HG03521 (cell line): ENCODE results near the gene FNDC10.

Source experiments
- ATAC-seq: cut with Tn5 transposase; IDR thresholded peaks from one replicate; pipeline ENCODE4 v1.9.1; 2021; ENCODE audit warnings: mild to moderate bottlenecking, moderate library complexity; ENCODE audit not compliant: unreplicated experiment

The FNDC10 gene

GRCh38 chr1:1627829-1628753 lies 28.2 kb upstream of the FNDC10 start:
- ATAC-seq = no peak

GRCh38 chr1:1627261-1627828 lies 27.4 kb upstream of the FNDC10 start:
- ATAC-seq = no peak

GRCh38 chr1:1626207-1627141 lies 26.5 kb upstream of the FNDC10 start:
- no peak for ATAC-seq

DNA sequence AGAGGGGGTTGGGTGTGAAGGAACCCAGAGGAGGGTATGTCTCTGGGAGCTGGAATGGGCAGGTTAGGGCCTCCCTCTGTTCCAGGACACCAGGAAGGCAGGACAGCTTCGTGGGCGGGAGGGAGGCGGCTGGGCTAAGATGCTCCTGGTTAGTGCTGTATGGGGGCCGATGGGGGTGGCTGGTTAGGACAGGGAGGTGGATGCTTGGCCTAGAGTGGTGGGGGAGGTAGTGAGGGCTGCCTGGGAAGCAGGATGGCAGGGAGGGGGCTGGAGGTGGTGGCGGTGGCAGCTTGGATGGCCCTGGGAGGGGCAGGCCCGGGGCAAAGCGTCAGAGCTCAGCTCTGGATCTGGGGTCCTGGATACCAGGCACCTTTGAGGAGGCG lies 25.9 kb upstream of the FNDC10 start:
- ATAC-seq = no peak

GRCh38 chr1:1625404-1625775 lies 25.5 kb upstream of the FNDC10 start:
- no peak for ATAC-seq

GRCh38 chr1:1624443-1625403 lies 24.8 kb upstream of the FNDC10 start:
- no peak for ATAC-seq

DNA sequence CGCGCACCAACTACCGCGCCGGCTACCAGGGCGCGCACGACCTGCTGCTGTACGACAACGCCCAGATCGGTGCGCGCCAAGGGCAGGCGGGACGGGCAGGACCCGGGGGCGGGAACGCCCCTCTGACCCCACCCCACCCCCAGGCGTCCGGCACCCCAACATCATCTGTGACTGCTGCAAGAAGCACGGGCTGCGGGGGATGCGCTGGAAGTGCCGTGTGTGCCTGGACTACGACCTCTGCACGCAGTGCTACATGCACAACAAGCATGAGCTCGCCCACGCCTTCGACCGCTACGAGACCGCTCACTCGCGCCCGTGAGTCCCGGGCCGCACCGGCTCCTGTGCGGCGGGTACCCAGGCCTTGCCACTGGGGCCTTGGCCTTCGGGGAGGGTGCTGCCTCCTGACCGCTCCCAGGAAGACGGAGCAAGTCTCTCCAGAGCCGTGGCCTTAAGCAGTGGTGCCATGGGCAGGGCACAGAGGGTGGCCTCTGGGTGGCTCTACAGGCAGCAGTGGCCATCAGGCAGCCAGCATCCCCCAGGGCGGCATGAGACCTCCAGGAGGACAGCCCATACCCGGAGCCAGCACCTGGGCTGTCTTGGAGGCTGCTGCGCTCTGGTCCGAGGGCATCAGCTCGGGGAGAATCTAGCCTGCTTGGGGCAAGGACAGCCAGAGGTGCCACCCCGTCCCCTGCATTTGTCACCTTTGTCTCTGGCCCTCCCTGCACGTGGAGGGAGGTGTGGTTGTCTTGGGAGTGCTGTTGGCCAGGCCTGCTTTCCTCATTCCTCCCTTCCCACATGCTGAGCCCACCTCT lies 23.9 kb upstream of the FNDC10 start:
- ATAC-seq = no peak

- ATAC-seq = no peak
Observed at GRCh38 chr1:1623181-1623630, 23.3 kb upstream of the FNDC10 start.

GRCh38 chr1:1622788-1623094 lies 22.8 kb upstream of the FNDC10 start:
- no peak for ATAC-seq

DNA sequence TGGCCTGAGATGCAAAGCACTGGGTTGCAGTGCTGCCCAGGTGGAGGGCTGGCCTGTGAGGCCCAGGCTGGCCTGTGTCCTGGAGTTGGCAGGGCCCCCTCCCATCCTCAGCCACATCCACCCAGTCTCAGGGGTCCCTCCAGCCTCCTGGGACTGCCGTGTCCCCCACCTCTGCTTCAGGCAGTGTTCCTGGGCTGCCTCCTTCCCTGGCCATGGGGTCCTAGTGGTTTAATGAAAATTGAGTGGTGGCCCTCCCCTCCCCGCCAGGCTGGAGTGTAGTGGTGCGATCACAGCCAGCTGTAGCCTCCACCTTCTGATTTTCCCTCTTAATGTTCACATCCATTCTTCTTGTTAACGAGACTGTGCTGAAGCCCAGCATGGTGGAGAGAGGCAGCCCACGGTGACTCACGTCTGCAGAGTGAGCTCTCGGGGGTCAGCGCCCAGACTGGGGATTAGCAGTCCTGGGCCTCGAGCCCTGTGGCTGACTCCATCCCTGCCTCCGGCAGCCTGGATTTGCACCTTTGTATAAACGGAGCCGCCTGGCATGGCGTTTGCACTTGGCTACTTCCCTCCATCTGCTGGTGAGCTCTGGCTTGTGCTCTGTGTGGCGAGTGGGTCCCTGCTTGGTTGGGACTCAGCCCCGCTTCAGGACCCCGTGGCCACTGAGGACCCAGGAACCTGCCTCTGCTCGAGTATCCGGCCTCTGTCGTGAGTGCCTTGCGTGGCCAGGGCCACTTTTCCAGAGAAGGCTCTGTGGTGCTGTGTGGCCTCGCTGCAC lies 22.3 kb upstream of the FNDC10 start:
- ATAC-seq = no peak

- ATAC-seq = no peak
Observed at GRCh38 chr1:1621173-1622009, 21.5 kb upstream of the FNDC10 start.

- no peak for ATAC-seq
Observed at GRCh38 chr1:1620433-1621139, 20.7 kb upstream of the FNDC10 start.

DNA sequence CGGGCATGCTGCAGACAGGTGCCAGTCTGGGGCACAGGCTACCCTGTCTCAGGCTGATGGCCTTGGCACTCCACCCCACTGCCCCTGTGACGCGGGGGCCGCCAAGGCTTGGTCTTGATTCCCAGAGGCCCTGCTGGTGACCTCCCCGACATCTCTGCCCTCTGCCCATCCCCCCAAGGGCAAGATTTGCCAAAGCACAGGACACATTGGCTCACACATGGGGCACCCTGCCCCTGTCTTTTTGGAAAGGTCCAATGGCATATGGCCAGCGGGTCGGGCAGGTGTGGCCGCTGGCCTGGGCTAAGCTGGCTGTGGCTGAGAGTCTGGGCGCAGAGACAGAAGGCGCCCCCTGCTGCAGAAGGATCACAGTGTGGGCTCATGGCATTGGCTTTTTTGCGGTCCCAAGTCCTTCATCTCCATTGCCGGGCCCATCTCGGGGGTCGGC lies 20.0 kb upstream of the FNDC10 start:
- no peak for ATAC-seq

DNA sequence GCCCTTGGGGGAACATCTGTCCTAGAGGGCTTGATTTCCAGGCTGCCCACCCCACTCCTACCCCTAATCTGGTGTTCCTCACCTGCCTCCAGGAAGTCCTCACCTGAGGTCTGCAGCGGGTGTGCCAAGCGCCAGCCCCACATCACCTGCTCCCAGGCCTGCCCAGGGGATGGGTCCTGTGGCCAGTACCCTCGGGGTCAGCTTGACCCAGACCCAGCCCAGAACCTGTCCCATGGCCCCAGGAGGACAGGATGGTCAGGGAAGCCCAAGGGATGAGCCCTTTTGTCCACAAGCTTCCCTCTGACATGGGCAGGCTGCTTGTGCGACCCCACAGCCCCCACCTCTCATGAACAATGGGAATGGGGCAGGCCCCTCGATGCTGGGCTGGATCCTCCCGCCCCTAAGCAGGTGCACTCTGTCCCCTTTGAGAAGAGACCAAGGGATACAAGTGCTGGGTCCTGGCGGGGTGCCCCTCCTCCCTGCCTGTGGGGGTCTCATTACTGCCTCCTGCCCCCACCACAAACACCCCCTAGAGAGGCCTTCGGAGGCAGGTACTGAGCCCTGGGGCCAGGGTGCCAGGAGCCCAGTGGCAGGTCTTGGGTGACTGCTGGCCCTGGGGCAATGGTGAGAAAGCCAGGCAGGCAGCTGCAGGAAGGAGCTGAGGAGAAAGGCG lies 18.6 kb upstream of the FNDC10 start:
- no peak for ATAC-seq

- ATAC-seq = no peak
Observed at GRCh38 chr1:1617925-1618324, 18.0 kb upstream of the FNDC10 start.

DNA sequence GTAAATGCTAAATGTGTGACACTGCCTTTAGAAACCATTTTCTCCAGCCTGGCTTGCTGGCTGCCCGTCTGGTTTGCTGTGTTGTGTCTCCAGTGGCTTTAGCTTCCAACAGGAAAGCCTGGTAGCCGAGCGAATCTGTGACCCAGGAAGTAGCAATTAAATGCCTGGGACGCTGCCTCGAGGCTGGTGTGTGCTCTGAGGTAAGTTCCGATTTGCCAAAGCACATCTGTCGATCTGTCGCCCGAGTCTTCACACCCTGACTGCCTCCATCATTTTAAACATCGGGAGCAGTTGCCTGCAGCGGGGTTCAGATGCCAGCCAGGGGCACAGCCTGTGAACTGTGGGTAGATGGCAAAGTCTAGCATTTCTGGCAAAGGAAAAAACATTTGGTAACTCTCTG lies 17.6 kb upstream of the FNDC10 start:
- no peak for ATAC-seq

DNA sequence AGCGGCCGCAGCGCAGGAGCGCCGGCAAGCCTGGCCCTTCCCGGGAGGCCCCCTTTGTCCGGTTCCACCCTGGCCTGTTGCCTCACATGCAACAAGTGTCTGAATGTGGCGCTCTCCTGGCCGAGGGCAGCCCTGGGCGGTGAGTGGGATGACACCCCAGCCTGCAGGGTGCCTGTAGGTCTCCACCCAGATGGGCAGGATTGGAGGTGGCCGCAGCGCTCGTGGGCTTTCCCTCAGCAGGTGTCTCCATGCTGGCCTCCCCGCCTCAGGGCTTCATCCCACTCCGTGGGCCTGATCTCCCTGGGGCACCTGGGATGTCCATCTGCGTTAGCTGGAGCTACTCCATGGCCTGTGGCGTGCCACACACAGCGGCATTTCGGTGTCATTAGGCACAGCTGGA lies 16.9 kb upstream of the FNDC10 start:
- no peak for ATAC-seq
